ENCODE measurements around the gene MTA3. TPM values are rescaled to one million over a fixed set of nuclear protein-coding genes. Genes with fewer than 3 reads are reported as not detected.

Gene MTA3
- total and polyA plus RNA-seq, 2 of the 8 experiments (the other 6 are each of a cell fraction or from before 2014, with no cell fraction given) = 125 to 184 TPM

GRCh38 chr2:42607101-42607637, 38.7 kb downstream of the MTA3 start:
- DNase-seq (ENCODE audit: low read depth in 1 of 2, low spot score in 2 of 2) (no peak), FAIRE-seq (no peak)
- no peak overlapping the region for H3K18ac ChIP-seq (ENCODE audit: extremely low read depth, low read length)
- H4K5ac ChIP-seq (ENCODE audit: insufficient read length, low read depth, low read length) = no peak overlapping the region
- 74% methylated on average over 8 of the region's 8 CpGs; no CpG with 5 or more reads in 1 of the 2 experiments for WGBS, 2 experiments (ENCODE audit: extremely low coverage in 1 of 2, insufficient coverage in 1 of 2, insufficient read length in 1 of 2, insufficient replicate concordance in 2 of 2, low coverage in 1 of 2, low lambda C conversion rate in 2 of 2, missing lambda C conversion rate in 1 of 2)
- no peak overlapping the region for H2BK5ac ChIP-seq (ENCODE audit: low read depth, low read length)
- peaks cover 8 to 58% (median 21%) of the 10 kb centered on the region in 4 experiments; a peak in 7 of 8 replicates for H3K36me3 ChIP-seq (ENCODE audit: control insufficient read depth in 2 of 4, insufficient read depth in 4 of 4, low read length in 3 of 4)
- no peak overlapping the region for H3K9ac ChIP-seq (replicated peaks in 1 of 4; ENCODE audit: extremely low read depth in 1 of 4, low read depth in 3 of 4, low read length in 3 of 4)
- no peak overlapping the region for H3K23ac ChIP-seq (ENCODE audit: insufficient read length)
- no peak overlapping the region for H2AK5ac ChIP-seq (ENCODE audit: low read depth, low read length)
- H3K56ac ChIP-seq (replicated peaks; ENCODE audit: insufficient read length, low read depth, low read length) = no peak overlapping the region
- peaks cover 3 to 61% of the 10 kb centered on the region in 2 experiments; a peak in 3 of 4 replicates for H3K79me2 ChIP-seq (ENCODE audit: control insufficient read depth in 1 of 2, insufficient read depth in 2 of 2, low read length in 2 of 2)
- H4K91ac ChIP-seq (replicated peaks; ENCODE audit: insufficient read length, low read length) = no peak overlapping the region
- H3K27ac ChIP-seq (ENCODE audit: low read depth, low read length) = no peak overlapping the region
- no peak overlapping the region for H2BK15ac ChIP-seq (ENCODE audit: low read length)
- no peak overlapping the region for H2BK20ac ChIP-seq (ENCODE audit: low read length)
- no peak overlapping the region for H2BK120ac ChIP-seq (replicated peaks; ENCODE audit: low read depth, low read length)
- no peaks in the 10 kb centered on the region; a peak in 1 of 4 replicates for H3K9me3 ChIP-seq (ENCODE audit: insufficient read depth in 2 of 2, low read depth in 1 of 2, low read length in 1 of 2)
- no peaks in the 10 kb centered on the region; the same call in 1 of the 2 replicates for H3K23me2 ChIP-seq (ENCODE audit: low read depth, low read length)
- H3K4me3 ChIP-seq (ENCODE audit: extremely low read depth in 1 of 4, insufficient read depth in 2 of 4, low read depth in 3 of 4, low read length in 4 of 4) = no peak overlapping the region
- H3K4ac ChIP-seq (replicated peaks; ENCODE audit: insufficient read length, low read depth, low read length) = no peak overlapping the region
- H3K27me3 ChIP-seq (replicated peaks in 1 of 4; ENCODE audit: control insufficient read depth in 3 of 4, extremely low read depth in 1 of 4, insufficient read depth in 3 of 4, low read length in 3 of 4) = no peaks in the 10 kb centered on the region
- no peak overlapping the region for H2AFZ ChIP-seq (ENCODE audit: low read length)
- no peak overlapping the region for H3K14ac ChIP-seq (ENCODE audit: insufficient read length)
- H4K8ac ChIP-seq (ENCODE audit: extremely low read depth, insufficient read depth, low read length) = no peak overlapping the region
- no peak overlapping the region for H2BK12ac ChIP-seq (ENCODE audit: low read depth, low read length)
- no peaks in the 10 kb centered on the region for H3K4me1 ChIP-seq (replicated peaks in 1 of 4; ENCODE audit: control insufficient read depth in 3 of 4, insufficient read depth in 4 of 4, low read length in 3 of 4)
- CTCF ChIA-PET (ENCODE audit: partially characterized antibody) = no interaction called here
- no peak overlapping the region for H3K4me2 ChIP-seq (ENCODE audit: insufficient read depth in 1 of 2, low read depth in 2 of 2, low read length in 2 of 2)
- POLR2A ChIA-PET (ENCODE audit: partially characterized antibody) = interaction anchor here (0.9 kb wide), 1 partner anchor 14 kb away, joined by 3 read pairs; no protein-coding TSS in a partner anchor
- H3K79me1 ChIP-seq (ENCODE audit: low read depth, low read length) = no peaks in the 10 kb centered on the region; the same call in 1 of the 2 replicates
- peaks cover 0 to 2% of the 10 kb centered on the region in 2 experiments for H4K20me1 ChIP-seq (replicated peaks in 1 of 2; ENCODE audit: control insufficient read depth in 1 of 2, insufficient read depth in 2 of 2, low read length in 2 of 2)

Data from H1 (cell line).